HUES6 (cell line): ENCODE measurements around the gene OR10D3.
"Not testable (repeated sequence)": the region's sequence is repeated elsewhere in the genome, so short reads cannot be mapped to it uniquely, and the experiment has no call there.

ENCODE experiments used
- H3K27ac ChIP-seq: 2 replicates; pipeline ENCODE4 v1.7.0; 2013; ENCODE audit warnings: low read depth, mild to moderate bottlenecking, low read length, inconsistent platforms
- H3K27me3 ChIP-seq: 2 replicates; pipeline ENCODE4 v1.6.1; 2013; ENCODE audit warnings: low read length; ENCODE audit not compliant: control insufficient read depth, insufficient read depth
- H3K36me3 ChIP-seq: 2 replicates; pipeline ENCODE4 v1.6.1; 2013; ENCODE audit warnings: low read length; ENCODE audit not compliant: control insufficient read depth, insufficient read depth
- H3K4me1 ChIP-seq: 2 replicates; pipeline ENCODE4 v1.6.1; 2013; ENCODE audit warnings: low read length; ENCODE audit not compliant: control insufficient read depth, insufficient read depth
- H3K4me3 ChIP-seq: 2 replicates; pipeline ENCODE4 v1.5.1; 2013; ENCODE audit warnings: low read depth, low read length
- H3K9ac ChIP-seq: one replicate; pipeline ENCODE4 v1.6.1; 2013; ENCODE audit warnings: mild to moderate bottlenecking, low read length
- H3K9me3 ChIP-seq: 2 replicates; pipeline ENCODE4 v1.6.1; 2013; ENCODE audit warnings: low read depth, low read length; ENCODE audit not compliant: control insufficient read depth, insufficient read depth

OR10D3 gene

DNA sequence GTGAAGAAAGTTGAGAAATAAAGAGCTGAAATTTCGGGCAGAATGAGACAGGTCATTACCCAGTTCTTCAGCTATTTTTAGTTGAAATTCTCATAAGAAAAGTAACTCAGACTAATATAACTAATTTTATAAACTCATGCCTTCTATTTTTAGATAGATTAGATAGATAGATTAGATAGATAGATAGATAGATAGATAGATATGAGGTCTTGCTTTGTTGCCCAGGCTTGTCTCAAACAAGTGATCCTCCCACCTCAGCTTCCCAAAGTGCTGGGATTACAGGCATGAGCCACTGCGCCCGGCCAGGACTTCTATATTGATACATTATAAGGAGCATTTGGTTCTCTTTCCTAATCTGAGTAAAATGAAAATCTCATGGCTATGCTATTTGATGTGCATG, 30.9 kb downstream of the OR10D3 start:
- no peaks in the 10 kb centered on the region for H3K27me3 ChIP-seq
- H3K9ac ChIP-seq: no peak overlapping the region
- no peaks in the 10 kb centered on the region for H3K4me1 ChIP-seq
- no peak overlapping the region for H3K4me3 ChIP-seq
- H3K9me3 ChIP-seq: no peaks in the 10 kb centered on the region
- no peaks in the 10 kb centered on the region for H3K36me3 ChIP-seq
- H3K27ac ChIP-seq: no peak overlapping the region

DNA sequence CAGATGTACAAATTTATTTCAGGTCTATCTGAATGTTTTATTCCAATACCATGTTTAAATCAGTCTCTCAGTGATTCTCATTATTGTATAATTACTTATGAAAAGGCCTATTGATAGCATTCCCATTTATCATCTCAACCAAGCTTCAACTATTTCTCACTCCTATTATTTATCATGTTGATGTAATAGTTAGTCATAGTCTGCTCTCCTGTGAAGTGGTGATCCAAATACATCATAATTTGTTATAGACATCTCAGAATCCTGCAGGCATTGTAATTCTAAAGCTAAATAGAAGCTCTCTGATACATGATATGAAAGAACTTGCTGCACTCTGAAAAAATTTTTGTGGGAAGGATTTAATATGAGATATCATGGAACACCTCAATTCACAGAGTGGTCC, 36.0 kb downstream of the OR10D3 start:
- no peak overlapping the region for H3K4me3 ChIP-seq
- H3K4me1 ChIP-seq: no peaks in the 10 kb centered on the region
- H3K27me3 ChIP-seq: no peaks in the 10 kb centered on the region
- H3K9me3 ChIP-seq: no peaks in the 10 kb centered on the region
- no peaks in the 10 kb centered on the region for H3K36me3 ChIP-seq
- no peak overlapping the region for H3K27ac ChIP-seq
- H3K9ac ChIP-seq: no peak overlapping the region

DNA sequence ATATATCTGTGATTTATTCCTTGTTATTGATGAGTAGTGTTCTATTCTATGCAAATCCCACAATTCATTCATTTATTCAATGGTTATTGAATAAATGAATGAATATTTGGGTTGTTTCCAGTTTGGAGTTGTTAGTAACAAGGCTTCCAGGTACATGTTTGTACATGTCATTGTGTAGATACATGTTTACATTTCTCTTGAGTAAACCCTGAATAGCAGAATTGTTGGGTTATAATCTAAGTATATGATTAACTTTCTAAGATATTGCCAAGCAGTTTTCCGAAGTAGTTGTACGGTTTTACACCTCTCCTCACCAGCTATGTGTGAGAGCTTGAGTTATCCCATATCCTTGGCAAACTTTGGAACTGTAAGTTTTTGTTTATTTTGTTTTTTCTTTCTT, 39.3 kb downstream of the OR10D3 start:
- Histone ChIP-seq H3K4me3 (no peak overlapping the region), H3K4me1 (no peaks in the 10 kb centered on the region; the same call in 1 of the 2 replicates), H3K36me3 (no peaks in the 10 kb centered on the region), H3K27ac (no peak overlapping the region), H3K9ac (no peak overlapping the region), H3K27me3 (no peaks in the 10 kb centered on the region), H3K9me3 (no peaks in the 10 kb centered on the region)

DNA sequence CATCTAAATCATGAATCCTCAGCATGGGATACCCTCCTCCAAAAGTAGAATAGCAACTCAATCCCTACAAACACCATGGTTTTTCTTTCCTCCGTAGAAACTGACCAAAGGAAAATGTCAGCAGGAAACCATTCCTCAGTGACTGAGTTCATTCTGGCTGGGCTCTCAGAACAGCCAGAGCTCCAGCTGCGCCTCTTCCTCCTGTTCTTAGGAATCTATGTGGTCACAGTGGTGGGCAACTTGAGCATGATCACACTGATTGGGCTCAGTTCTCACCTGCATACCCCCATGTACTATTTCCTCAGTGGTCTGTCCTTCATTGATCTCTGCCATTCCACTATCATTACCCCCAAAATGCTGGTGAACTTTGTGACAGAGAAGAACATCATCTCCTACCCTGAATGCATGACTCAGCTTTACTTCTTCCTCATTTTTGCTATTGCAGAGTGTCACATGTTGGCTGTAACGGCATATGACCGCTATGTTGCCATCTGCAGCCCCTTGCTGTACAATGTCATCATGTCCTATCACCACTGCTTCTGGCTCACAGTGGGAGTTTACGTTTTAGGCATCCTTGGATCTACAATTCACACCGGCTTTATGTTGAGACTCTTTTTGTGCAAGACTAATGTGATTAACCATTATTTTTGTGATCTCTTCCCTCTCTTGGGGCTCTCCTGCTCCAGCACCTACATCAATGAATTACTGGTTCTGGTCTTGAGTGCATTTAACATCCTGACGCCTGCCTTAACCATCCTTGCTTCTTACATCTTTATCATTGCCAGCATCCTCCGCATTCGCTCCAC, 41.7 kb downstream of the OR10D3 start:
- H3K4me3 ChIP-seq, H3K9ac ChIP-seq, H3K27me3 ChIP-seq, H3K4me1 ChIP-seq, H3K27ac ChIP-seq, H3K9me3 ChIP-seq, H3K36me3 ChIP-seq: not testable (repeated sequence)

DNA sequence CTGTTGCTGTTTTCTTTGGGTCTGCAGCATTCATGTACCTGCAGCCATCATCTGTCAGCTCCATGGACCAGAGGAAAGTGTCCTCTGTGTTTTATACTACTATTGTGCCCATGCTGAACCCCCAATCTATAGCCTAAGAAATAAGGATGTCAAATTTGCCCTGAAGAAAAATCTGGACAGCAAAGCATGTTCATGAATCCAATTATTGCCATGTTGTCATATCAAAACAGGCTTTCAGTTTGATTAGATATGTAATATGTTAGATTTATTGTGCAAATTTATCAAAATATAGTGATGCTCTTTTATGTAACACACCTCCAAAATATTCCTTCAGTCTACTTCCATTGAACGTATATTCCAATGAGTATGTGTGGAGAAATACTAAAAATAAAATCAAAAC, 42.3 kb downstream of the OR10D3 start:
- Histone ChIP-seq H3K4me3 (no peak overlapping the region), H3K27me3 (no peaks in the 10 kb centered on the region), H3K36me3 (no peaks in the 10 kb centered on the region), H3K9me3 (no peaks in the 10 kb centered on the region), H3K27ac (no peak overlapping the region), H3K4me1 (no peaks in the 10 kb centered on the region; the same call in 1 of the 2 replicates), H3K9ac (no peak overlapping the region)

DNA sequence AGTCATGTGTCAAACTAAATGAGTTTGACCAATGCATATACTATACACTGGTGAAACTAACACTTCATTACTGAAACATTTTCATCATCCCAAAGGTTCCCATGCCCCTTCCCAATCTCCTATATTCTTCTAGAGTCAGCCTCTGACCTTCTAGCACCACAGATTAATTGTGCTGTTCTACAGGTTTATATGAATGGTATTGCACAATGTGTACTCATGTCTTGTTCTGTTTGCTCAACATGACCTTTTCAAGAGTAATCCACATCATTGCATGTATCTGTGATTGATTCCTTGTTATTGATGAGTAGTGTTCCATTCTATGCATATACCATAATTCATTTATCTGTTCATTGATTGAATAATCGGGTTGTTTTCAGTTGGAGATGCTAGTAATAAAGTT, 50.2 kb downstream of the OR10D3 start:
- no peaks in the 10 kb centered on the region for H3K9me3 ChIP-seq
- no peak overlapping the region for H3K27ac ChIP-seq
- no peaks in the 10 kb centered on the region for H3K36me3 ChIP-seq
- H3K27me3 ChIP-seq: no peaks in the 10 kb centered on the region
- no peak overlapping the region for H3K4me3 ChIP-seq
- no peaks in the 10 kb centered on the region for H3K4me1 ChIP-seq
- no peak overlapping the region for H3K9ac ChIP-seq
